B cell (primary cell): Measurements from ENCODE around the gene SPRYD3. TPM values are rescaled to one million over a fixed set of nuclear protein-coding genes. Genes with fewer than 3 reads are reported as not detected.
"Not testable (repeated sequence)": the region's sequence is repeated elsewhere in the genome, so short reads cannot be mapped to it uniquely, and the experiment has no call there.

ENCODE experiments used
- ATAC-seq: fragments of 200-7000 bp; cut with Tn5 transposase; one replicate; pipeline ENCODE4 v1.10.0; 2021; ENCODE audit warnings: low read depth, mild to moderate bottlenecking, moderate number of reproducible peaks, moderate library complexity
- CTCF ChIA-PET: fragments of 350-600 bp; sonication (Branson Sonifier 250); formaldehyde crosslinking; loops from one replicate; lab custom pipeline; 2021; ENCODE audit warnings: antibody characterized with exemption, inconsistent platforms; lab: Charles Lee
- POLR2A ChIA-PET: fragments of 350-600 bp; sonication (Branson Sonifier 250); formaldehyde crosslinking; loops from one replicate; lab custom pipeline; 2021; ENCODE audit warnings: antibody characterized with exemption; lab: Charles Lee
- DNase-seq: peaks from one replicate; pipeline ENCODE4 v3.0.0; 2013
- H2AFZ ChIP-seq: 2 replicates; pipeline ENCODE4 v1.6.1; 2012; ENCODE audit warnings: mild to moderate bottlenecking, low read depth, low read length; ENCODE audit not compliant: insufficient read depth, poor library complexity, severe bottlenecking
- H3K27ac ChIP-seq, 2 donors: 1 replicate in 1 of 2; 2 replicates in 1 of 2; pipeline ENCODE4 v1.5.1; 2012 to 2013; ENCODE audit warnings: low read length in 2 of 2, mild to moderate bottlenecking in 2 of 2, moderate library complexity in 1 of 2
- H3K27me3 ChIP-seq, 4 experiments: fragments of 200-600 bp in 1 of 4; sonication (generic) in 1 of 4; replicated peaks in 1 of 4; 1 replicate in 2 of 4; 2 replicates in 2 of 4; pipeline versions ENCODE4 v1.6.1 to v1.7.0; 2013 to 2016; ENCODE audit warnings: low read length in 3 of 4, mild to moderate bottlenecking in 2 of 4, mixed read lengths in 1 of 4, moderate library complexity in 1 of 4; ENCODE audit not compliant: insufficient read depth in 4 of 4, control insufficient read depth in 3 of 4; ENCODE audit errors: control extremely low read depth in 1 of 4
- H3K36me3 ChIP-seq, 2 experiments: replicated peaks in 1 of 2; 1 replicate in 1 of 2; 2 replicates in 1 of 2; pipeline versions ENCODE4 v1.6.1 to v1.7.1; 2013; ENCODE audit warnings: low read length in 1 of 2; ENCODE audit not compliant: insufficient read depth in 2 of 2, control insufficient read depth in 1 of 2; ENCODE audit errors: control extremely low read depth in 1 of 2, extremely low read depth in 1 of 2
- H3K4me1 ChIP-seq, 2 donors: fragments of 200-600 bp in 1 of 2; sonication (generic) in 1 of 2; 1 replicate in 1 of 2; 2 replicates in 1 of 2; pipeline versions ENCODE4 v1.5.1 to v1.6.1; 2013 to 2017; ENCODE audit warnings: low read length in 2 of 2; ENCODE audit not compliant: control insufficient read depth in 2 of 2, insufficient read depth in 2 of 2
- H3K4me2 ChIP-seq: replicated peaks from 2 replicates; pipeline ENCODE3; 2012; ENCODE audit warnings: mild to moderate bottlenecking, low read depth, low read length; ENCODE audit not compliant: poor library complexity, severe bottlenecking
- H3K4me3 ChIP-seq, 5 experiments: fragments of 200-600 bp in 1 of 5; sonication (generic) in 1 of 5; 1 replicate in 3 of 5; 2 replicates in 2 of 5; pipeline versions ENCODE4 v1.5.1 to v1.7.0; 2011 to 2016; ENCODE audit warnings: low read length in 4 of 5, mild to moderate bottlenecking in 4 of 5, low read depth in 2 of 5, control low read depth in 1 of 5, moderate library complexity in 1 of 5; ENCODE audit not compliant: insufficient read depth in 1 of 5; ENCODE audit errors: control extremely low read depth in 1 of 5, extremely low read depth in 1 of 5
- H3K79me2 ChIP-seq: fragments of 200-600 bp; sonication (generic); one replicate; pipeline ENCODE4 v1.6.0; 2016; ENCODE audit warnings: low read length; ENCODE audit not compliant: control insufficient read depth, insufficient read depth
- H3K9ac ChIP-seq: fragments of 200-600 bp; sonication (generic); 2 replicates; pipeline ENCODE4 v1.6.1; 2017; ENCODE audit warnings: mild to moderate bottlenecking, low read length, moderate library complexity
- H3K9me3 ChIP-seq, 3 donors: one replicate each; pipeline versions ENCODE4 v1.6.1 to v1.7.1; 2013; ENCODE audit warnings: low read length in 2 of 3; ENCODE audit not compliant: control insufficient read depth in 2 of 3, insufficient read depth in 1 of 3; ENCODE audit errors: control extremely low read depth in 1 of 3
- H4K20me1 ChIP-seq: 2 replicates; pipeline ENCODE4 v1.6.0; 2012; ENCODE audit warnings: mild to moderate bottlenecking, low read length; ENCODE audit not compliant: insufficient read depth, control insufficient read depth, poor library complexity, severe bottlenecking
- H3K27ac Mint-ChIP-seq: one replicate; pipeline ENCODE4 v1.8.0; 2021; ENCODE audit warnings: mixed read lengths
- H3K27me3 Mint-ChIP-seq: one replicate; pipeline ENCODE4 v1.8.0; 2021; ENCODE audit warnings: mixed read lengths
- H3K4me1 Mint-ChIP-seq: one replicate; pipeline ENCODE4 v1.8.0; 2021; ENCODE audit warnings: mixed read lengths
- H3K4me3 Mint-ChIP-seq: one replicate; pipeline ENCODE4 v1.8.0; 2021; ENCODE audit warnings: mixed read lengths
- H3K9me3 Mint-ChIP-seq: one replicate; pipeline ENCODE4 v1.8.0; 2022; ENCODE audit warnings: mixed read lengths; ENCODE audit not compliant: insufficient read depth
- CTCF ChIP-seq: fragments of 200-600 bp; IDR thresholded peaks from one replicate; pipeline ENCODE4 v1.8.0; 2022; ENCODE audit warnings: antibody characterized with exemption, mild to moderate bottlenecking
- EZH2 ChIP-seq: IDR thresholded peaks from 2 replicates; pipeline ENCODE4 v1.6.1; 2012; ENCODE audit warnings: borderline replicate concordance, low read depth, mild to moderate bottlenecking, moderate library complexity, low read length; ENCODE audit not compliant: insufficient read depth, poor library complexity, severe bottlenecking
- WGBS: methylation state at CpG from one replicate; pipeline ENCODE4 v1.1.5; 2013; ENCODE audit warnings: missing lambda C conversion rate; ENCODE audit not compliant: insufficient coverage; 5-methylcytosine and 5-hydroxymethylcytosine counted together
- intact Hi-C: fragments of 100-400 bp; cut with micrococcal nuclease; formaldehyde crosslinking; loops from one replicate; pipeline ENCODE4 v1.10.0; 2022
- polyA plus RNA-seq: library from polyadenylated mRNA; depleted of rRNA; stranded (reverse); fragments of >200 nt; gene quantifications from 2 replicates; pipeline ENCODE4 v1.2.3, GENCODE V29; 2012
- total RNA-seq, 2 donors: library from RNA; stranded (reverse); fragments of 120-200 nt in 1 of 2; gene quantifications; 1 replicate in 1 of 2; 2 replicates in 1 of 2; pipeline versions ENCODE4 v1.2.3 to v1.2.4, GENCODE V29; 2013 to 2022

The SPRYD3 gene
- total and polyA plus RNA-seq, 2 donors (not counting 1 experiment from before 2014, with no cell fraction given): 15.9 to 43.3 TPM

DNA sequence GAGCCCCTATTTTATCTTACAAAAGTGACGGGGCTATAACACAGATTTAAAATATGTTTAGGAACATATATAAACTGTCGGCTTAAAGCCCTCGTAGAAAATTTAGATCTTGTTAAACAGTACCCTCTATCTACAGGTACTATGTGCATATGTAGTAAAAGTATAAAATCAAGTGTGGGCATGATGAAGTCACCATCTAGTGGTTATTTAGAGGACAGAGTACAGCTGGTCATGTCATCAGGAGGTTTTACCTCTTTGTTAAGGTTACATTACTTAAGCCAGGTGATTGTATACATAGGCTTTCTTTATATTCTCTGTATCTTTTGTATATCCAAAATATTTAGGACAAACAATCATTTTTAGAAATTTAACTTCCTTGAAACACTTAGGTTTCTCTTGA is 47.6 kb downstream of the SPRYD3 start:
- H3K9ac ChIP-seq: no peak overlapping the region
- peaks cover 20% of the 10 kb centered on the region for H4K20me1 ChIP-seq
- no peak overlapping the region for H3K27ac ChIP-seq
- H3K79me2 ChIP-seq: peaks cover 6% of the 10 kb centered on the region
- H2AFZ ChIP-seq: no peak overlapping the region
- no peaks in the 10 kb centered on the region for H3K4me1 Mint-ChIP-seq
- no peaks in the 10 kb centered on the region for H3K4me1 ChIP-seq
- peaks cover 19 to 78% of the 10 kb centered on the region in 2 experiments for H3K36me3 ChIP-seq
- H3K27me3 ChIP-seq: no peaks in the 10 kb centered on the region
- H3K9me3 ChIP-seq: no peaks in the 10 kb centered on the region
- H3K9me3 Mint-ChIP-seq: no peaks in the 10 kb centered on the region
- intact Hi-C loops: no loop called here
- DNase-seq: no peak
- no peaks in the 10 kb centered on the region for H3K27me3 Mint-ChIP-seq
- H3K4me2 ChIP-seq: no peak overlapping the region
- ChIA-PET CTCF (interaction anchor here (0.8 kb wide), 1 partner anchor 12 kb away, joined by 3 read pairs; no protein-coding TSS in a partner anchor), POLR2A (no interaction called here)
- no peak for TF ChIP-seq EZH2
- no peak for TF ChIP-seq CTCF
- H3K4me3 Mint-ChIP-seq: no peak overlapping the region
- no peak overlapping the region for H3K27ac Mint-ChIP-seq
- no CpG with 5 or more reads among the region's 3 CpGs for WGBS
- ATAC-seq: no peak
- H3K4me3 ChIP-seq: no peak overlapping the region

DNA sequence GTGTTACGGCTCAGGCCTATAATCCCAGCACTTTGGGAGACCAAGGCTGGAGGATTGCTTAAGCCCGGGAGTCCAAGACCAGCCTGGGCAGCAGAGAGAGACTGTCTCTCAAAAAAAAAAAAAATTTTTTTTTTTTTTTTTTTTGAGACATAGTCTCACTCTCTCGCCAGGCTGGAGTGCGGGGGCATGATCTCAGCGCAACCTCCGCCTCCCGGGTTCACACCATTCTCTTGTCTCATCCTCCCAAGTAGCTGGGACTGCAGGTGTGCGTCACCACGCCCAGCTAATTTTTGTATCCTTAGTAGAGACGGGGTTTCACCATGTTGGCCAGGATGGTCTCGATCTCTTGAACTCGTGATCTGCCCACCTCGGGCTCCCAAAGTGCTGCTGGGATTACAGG is 52.2 kb downstream of the SPRYD3 start:
- H2AFZ ChIP-seq, H3K4me3 ChIP-seq, H3K9ac ChIP-seq, intact Hi-C loops, H3K27ac ChIP-seq, H3K9me3 Mint-ChIP-seq, H3K79me2 ChIP-seq, H3K9me3 ChIP-seq, H3K27ac Mint-ChIP-seq, H3K27me3 ChIP-seq, ATAC-seq, H3K4me3 Mint-ChIP-seq, POLR2A ChIA-PET, DNase-seq, H3K4me2 ChIP-seq, H3K4me1 Mint-ChIP-seq, H3K27me3 Mint-ChIP-seq, H3K4me1 ChIP-seq: not testable (repeated sequence)
- Histone ChIP-seq H3K36me3 (peaks cover 17 to 87% of the 10 kb centered on the region in 2 experiments), H4K20me1 (peaks cover 30% of the 10 kb centered on the region)
- WGBS: 88% methylated on average over 8 of the region's 13 CpGs
- CTCF ChIA-PET: interaction anchor here (0.9 to 1.4 kb wide), 2 partner anchors 11 to 21 kb away, joined by 3 read pairs; no protein-coding TSS in a partner anchor
